Left kidney (tissue), 2 donors: ENCODE measurements around the gene ZNF621. TPM values are rescaled to one million over a fixed set of nuclear protein-coding genes. Genes with fewer than 3 reads are reported as not detected.
"Not testable (repeated sequence)": the region's sequence is repeated elsewhere in the genome, so short reads cannot be mapped to it uniquely, and the experiment has no call there.

Source experiments
- DNase-seq: peaks from one replicate; pipeline ENCODE4 v3.0.0-alpha.2; 2013
- polyA plus RNA-seq: library from polyadenylated mRNA; unstranded; fragments of 120-200 nt; gene quantifications from one replicate; pipeline ENCODE4 v1.2.1, GENCODE V29; 2013; ENCODE audit not compliant: insufficient read length

The ZNF621 gene
- polyA plus RNA-seq, 1 donor = 38.0 TPM

DNA sequence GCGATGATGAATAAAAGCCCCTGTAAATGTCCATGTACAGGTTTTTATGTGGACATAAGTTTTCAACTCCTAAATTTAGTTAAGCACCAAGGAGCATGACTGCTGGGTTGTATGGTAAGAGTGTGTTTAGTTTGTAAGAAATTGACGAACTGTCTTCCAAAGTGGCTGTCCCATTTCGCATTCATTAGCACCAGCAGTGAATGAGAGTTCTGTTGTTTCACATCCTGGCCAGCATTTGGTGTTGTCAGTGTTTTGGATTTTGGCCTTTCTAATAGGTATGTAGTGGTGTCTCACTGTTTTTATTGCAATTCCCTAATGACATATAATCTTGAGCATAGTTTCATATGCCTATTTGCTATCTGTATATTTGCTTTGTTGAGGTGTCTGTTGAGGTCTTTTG is 3.7 kb downstream of the ZNF621 start:
- no peak for DNase-seq

GRCh38 chr3:40532252-40532651 is 7.5 kb downstream of the ZNF621 start:
- DNase-seq = no peak

DNA sequence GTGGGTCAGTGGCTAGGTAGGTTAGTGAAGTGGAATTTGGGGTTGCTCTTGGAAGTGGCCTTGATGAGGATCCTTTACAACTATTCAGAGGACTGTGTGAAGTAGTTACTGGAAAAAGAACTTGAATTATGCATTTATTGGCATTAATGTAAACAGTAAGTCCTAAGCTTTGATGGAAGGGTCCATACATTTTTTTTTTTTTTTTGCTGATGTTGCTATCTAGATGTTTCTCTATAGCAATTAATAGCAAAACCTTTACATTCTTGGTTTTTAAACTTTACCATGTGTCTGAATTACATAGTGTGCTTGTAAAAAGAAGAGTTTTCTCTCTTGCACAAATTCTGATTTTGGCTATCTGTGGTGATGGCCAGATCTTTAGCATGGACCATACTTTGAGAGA is 9.5 kb downstream of the ZNF621 start:
- no peak for DNase-seq

- DNase-seq = no peak
These were observed 22.1 kb downstream of the ZNF621 start for GRCh38 chr3:40546816-40547215.

GRCh38 chr3:40550167-40550566 is 25.4 kb downstream of the ZNF621 start:
- no peak for DNase-seq

GRCh38 chr3:40557575-40558161 is 32.9 kb downstream of the ZNF621 start:
- DNase-seq = no peak

DNA sequence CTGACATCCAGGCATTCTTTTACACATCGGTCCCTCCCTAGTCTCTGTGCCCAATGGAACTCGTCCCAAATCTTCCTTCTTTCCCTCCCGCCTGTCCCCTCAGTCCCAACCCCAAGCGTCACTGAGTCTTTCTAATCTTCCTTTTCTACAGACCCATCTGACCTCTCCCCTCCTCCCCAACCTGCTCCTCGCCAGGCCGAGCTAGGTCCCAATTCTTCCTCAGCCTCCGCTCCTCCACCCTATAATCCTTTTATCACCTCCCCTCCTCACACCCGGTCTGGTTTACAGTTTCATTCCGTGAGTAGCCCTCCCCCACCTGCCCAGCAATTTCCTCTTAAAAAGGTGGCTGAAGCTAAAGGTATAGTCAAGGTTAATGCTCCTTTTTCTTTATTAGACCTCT is 37.7 kb downstream of the ZNF621 start:
- DNase-seq = not testable (repeated sequence)

- not testable (repeated sequence) for DNase-seq
These were observed 40.9 kb downstream of the ZNF621 start for GRCh38 chr3:40565629-40566028.

GRCh38 chr3:40566694-40567093 is 41.9 kb downstream of the ZNF621 start:
- peak; percentile 37 for DNase-seq

DNA sequence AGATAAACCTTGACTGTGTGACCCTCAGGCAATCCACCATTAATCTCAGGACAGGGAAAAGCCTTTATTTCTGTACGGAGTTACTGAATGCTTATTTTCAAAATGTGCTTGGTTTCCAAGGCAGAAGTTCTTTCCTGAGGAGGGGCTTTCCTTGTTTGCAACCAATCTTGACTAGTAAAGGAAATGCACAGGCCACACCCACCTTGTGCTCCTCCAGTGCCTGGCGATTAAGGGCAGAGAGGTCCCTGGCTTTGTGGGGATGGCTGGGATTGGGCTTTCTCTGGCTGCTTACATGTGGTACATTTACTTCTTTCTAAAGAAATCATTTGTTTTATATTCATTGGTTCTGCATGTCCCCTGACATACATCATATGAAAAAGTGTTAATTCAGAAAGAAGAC is 47.8 kb downstream of the ZNF621 start:
- no peak for DNase-seq

- DNase-seq = no peak
These were observed 49.3 kb downstream of the ZNF621 start for GRCh38 chr3:40574050-40574449.

- no peak for DNase-seq
These were observed 49.9 kb downstream of the ZNF621 start for GRCh38 chr3:40574661-40575060.

- no peak for DNase-seq
These were observed 51.6 kb downstream of the ZNF621 start for GRCh38 chr3:40576396-40576795.

- DNase-seq = peak; percentile 76
These were observed 55.8 kb downstream of the ZNF621 start for GRCh38 chr3:40580494-40581091.

DNA sequence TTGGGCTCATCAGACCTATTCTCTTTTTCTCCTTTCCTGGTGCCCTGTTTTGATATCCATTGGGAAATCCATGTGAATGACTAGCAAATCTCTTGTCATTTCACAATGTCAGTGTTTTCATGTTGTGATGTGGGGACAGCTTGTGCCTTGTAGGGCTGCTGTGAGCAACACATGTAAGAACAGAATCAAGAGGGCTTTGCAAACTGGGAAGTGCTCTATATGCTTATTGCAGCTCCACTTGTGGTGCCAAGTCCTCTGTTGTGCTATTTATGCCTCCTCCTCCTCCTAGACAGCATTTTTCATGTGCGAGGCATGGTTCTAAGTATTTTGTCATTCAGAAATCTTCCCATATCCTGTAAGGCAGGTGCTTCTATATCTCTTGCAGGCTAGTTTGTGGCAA is 56.4 kb downstream of the ZNF621 start:
- DNase-seq = no peak

DNA sequence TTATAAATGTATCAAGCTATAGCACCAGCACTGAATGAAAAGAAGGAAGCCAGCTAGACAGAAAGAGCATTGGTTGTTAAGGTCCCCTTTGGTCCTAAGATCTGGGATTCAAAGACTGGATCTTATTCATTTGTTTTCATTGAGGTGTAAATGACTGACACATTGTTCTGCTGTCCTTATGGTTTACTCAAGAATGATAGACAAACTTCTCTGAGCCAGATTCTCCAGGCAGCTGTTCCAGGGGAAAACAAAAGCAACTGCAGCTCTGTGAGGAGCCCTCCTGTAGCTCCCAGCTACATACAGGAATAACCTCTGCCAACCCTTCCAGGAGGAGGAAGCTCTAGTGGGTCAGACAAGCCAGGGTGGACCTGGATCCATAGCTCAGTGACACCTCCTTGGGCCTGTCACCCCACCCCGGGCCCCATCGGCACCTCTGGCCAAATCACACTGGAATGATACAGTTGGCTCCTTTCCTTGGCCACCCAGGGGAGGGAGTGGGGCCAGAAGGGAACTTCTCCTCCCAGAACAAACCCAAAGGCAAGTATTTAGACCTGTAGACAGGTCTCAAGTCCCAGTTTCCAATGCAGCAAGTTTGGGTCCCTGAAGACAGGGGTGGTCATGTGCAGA is 57.8 kb downstream of the ZNF621 start:
- DNase-seq = no peak

DNA sequence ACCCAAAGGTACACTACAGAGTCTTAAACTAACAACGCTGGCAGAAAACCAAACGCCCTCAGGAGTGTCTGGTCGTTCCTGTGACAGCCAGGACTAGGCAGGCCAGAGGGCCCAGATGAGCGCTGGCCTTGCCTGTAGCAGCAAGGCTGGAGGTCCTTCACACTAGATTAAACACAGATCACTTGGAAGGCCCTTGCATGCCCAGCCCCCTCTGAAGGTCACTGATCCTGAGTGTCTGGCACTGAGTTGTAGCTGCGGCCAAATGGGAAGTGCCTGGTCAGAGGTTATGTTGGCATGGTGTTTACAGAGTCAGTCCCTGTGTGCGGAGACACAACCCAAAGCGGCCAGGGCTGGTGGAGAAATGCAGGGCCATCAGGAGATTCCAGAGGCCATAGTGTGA is 58.9 kb downstream of the ZNF621 start:
- no peak for DNase-seq

DNA sequence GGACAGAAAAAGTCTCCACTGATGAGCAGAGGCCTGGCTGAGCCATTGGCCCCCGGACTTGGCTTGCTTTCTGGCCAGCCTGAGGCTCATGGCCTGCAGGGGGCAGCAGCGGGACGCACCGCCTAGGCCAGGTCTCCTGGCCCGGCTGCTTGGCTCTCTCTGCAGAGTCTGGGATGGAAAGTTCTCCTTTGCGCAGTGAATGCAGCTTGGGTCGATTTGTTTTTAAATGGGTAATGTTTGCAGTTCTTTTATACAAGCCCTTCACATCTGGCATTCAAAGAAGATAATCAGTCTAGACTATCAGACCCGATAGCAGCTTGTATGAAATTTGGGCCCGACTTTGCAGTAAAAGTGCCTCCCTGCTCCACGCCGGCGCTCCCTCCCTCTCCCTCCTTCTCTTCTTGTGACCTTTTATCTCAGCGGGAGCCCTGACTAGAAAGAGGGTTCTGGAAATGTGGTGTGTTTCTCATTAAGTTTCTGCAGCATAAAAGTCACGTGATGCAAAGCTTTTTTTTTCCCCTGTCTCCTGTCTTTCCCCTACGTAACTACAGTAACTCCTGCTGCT is 59.9 kb downstream of the ZNF621 start:
- DNase-seq = peak; percentile 81

DNA sequence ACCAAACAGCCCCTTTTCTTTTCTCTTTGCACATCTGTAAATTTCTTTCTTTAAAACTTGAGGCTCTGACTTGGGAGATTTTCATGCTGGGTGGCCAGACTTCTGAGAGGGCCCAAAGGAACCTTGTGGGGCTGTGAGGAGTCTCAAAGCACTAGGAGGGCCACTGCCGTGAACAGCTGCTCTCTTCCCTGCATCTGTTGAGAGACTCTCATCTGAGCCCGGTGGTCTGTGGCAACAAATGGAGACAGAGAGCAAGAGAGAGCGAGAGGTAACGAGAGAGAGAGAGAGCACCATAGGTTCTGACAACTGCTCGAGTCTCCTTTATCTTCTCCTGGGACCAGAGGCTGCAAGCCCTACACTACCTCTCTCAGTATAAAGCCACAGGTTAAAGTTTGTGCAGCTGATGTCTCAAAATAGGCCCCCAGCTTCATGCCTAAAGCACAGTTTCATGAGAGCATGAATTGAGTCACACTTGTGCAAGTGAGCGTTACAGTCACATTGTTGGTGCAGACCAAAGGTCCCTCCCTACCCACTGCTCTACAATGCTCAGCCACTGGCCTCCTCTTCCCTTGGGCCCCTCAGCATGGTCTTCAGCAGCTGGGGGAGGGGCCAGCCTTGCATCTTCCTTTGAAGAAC is 60.7 kb downstream of the ZNF621 start:
- DNase-seq = no peak

DNA sequence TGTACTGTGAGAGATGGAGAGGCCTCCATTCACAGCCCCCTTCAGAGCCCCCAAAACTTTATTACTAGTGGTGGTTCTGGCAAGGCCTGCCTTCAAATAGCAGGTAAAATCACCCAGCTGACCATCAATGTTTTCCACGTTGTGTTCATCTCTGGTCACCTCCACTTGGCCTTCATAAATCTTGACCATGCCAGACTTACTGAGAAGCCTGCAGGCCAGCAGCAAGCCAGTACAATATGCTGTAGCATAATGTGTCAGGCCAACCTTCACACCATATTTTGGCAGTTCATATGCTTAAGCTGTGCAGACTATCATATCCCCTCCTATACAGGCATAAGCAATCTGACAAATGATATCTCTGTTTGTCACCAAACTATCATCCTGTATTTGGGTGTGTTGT is 62.1 kb downstream of the ZNF621 start:
- DNase-seq = no peak

GRCh38 chr3:40588406-40588805 is 63.6 kb downstream of the ZNF621 start:
- no peak for DNase-seq
